A172 (cell line): Measurements from ENCODE around the gene NPEPPS. TPM values are rescaled to one million over a fixed set of nuclear protein-coding genes. Genes with fewer than 3 reads are reported as not detected.
"Not testable (repeated sequence)": the region's sequence is repeated elsewhere in the genome, so short reads cannot be mapped to it uniquely, and the experiment has no call there.

Experiments used
- DNase-seq: peaks from one replicate; pipeline ENCODE4 v3.0.0-alpha.2; 2015; ENCODE audit warnings: low spot score
- total RNA-seq: library from RNA; depleted of rRNA; stranded (reverse); fragments of >200 nt; shearing (Covaris generic); gene quantifications from 2 replicates; pipeline ENCODE4 v1.2.3, GENCODE V29; 2014

Gene NPEPPS
- total RNA-seq, 1 experiment from 2014 or later: 45.7 TPM

- DNase-seq: not testable (repeated sequence)
Observed at GRCh38 chr17:47560517-47561043, 29.7 kb downstream of the NPEPPS start.

GRCh38 chr17:47561698-47562405 lies 30.9 kb downstream of the NPEPPS start:
- DNase-seq: not testable (repeated sequence)

- not testable (repeated sequence) for DNase-seq
Observed at GRCh38 chr17:47562406-47562705, 31.4 kb downstream of the NPEPPS start.

- DNase-seq: peak; percentile 19
Observed at GRCh38 chr17:47567261-47567660, 36.4 kb downstream of the NPEPPS start.

GRCh38 chr17:47572561-47572960 lies 41.7 kb downstream of the NPEPPS start:
- DNase-seq: not testable (repeated sequence)

- DNase-seq: not testable (repeated sequence)
Observed at GRCh38 chr17:47582416-47582815, 51.5 kb downstream of the NPEPPS start.

GRCh38 chr17:47586378-47587055 lies 55.6 kb downstream of the NPEPPS start:
- DNase-seq: not testable (repeated sequence)

GRCh38 chr17:47593522-47593921 lies 62.6 kb downstream of the NPEPPS start:
- not testable (repeated sequence) for DNase-seq

GRCh38 chr17:47603830-47604597 lies 73.1 kb downstream of the NPEPPS start:
- no peak for DNase-seq

- DNase-seq: no peak
Observed at GRCh38 chr17:47604598-47604927, 73.7 kb downstream of the NPEPPS start.

- DNase-seq: no peak
Observed at GRCh38 chr17:47605011-47605410, 74.1 kb downstream of the NPEPPS start.

GRCh38 chr17:47607481-47607880 lies 76.6 kb downstream of the NPEPPS start:
- DNase-seq: no peak

- DNase-seq: no peak
Observed at GRCh38 chr17:47611372-47612350, 80.8 kb downstream of the NPEPPS start.

GRCh38 chr17:47615766-47616424 lies 85.0 kb downstream of the NPEPPS start:
- DNase-seq: peak; percentile 46

GRCh38 chr17:47618410-47618809 lies 87.5 kb downstream of the NPEPPS start:
- DNase-seq: no peak

- no peak for DNase-seq
Observed at GRCh38 chr17:47620503-47621245, 89.8 kb downstream of the NPEPPS start.

GRCh38 chr17:47621293-47622179 lies 90.6 kb downstream of the NPEPPS start:
- DNase-seq: peak; percentile 95

- no peak for DNase-seq
Observed at GRCh38 chr17:47622180-47622549, 91.3 kb downstream of the NPEPPS start.

GRCh38 chr17:47624727-47625068 lies 93.8 kb downstream of the NPEPPS start:
- no peak for DNase-seq
